ENCODE measurements around the gene HOXA3. TPM values are rescaled to one million over a fixed set of nuclear protein-coding genes. Genes with fewer than 3 reads are reported as not detected.

The HOXA3 gene
- total and polyA plus RNA-seq, 9 donors = 0.36 to 50.9 (median 2.3) TPM

- Histone ChIP-seq H3K27me3 (peaks cover 6% of the 10 kb centered on the region), H3K27ac (no peak overlapping the region), H3K4me3 (no peak overlapping the region), H3K36me3 (no peaks in the 10 kb centered on the region), H3K9me3 (no peaks in the 10 kb centered on the region), H3K4me1 (ENCODE audit: insufficient read depth) (peaks cover 4% of the 10 kb centered on the region)
- TF ChIP-seq EP300 (IDR thresholded peaks at IDR 0.05) = no peak
- no peak for TF ChIP-seq CTCF (IDR thresholded peaks at IDR 0.05)
- no peak for TF ChIP-seq POLR2A (IDR thresholded peaks at IDR 0.05)
- DNase-seq = peak in 2 of 5 donors; percentile 9 to 19
- intact Hi-C loops (cut with DNase I) = loop anchor here (5.0 to 10.0 kb wide), 6 partner anchors 785 to 1275 kb away; partner anchors contain the start of genes CBX3 (in 1 of the 4) and HNRNPA2B1 (in 1 of the 4)
- 86 to 90% (median 88%) methylated on average over 27 of the region's 27 CpGs for WGBS, 3 donors
These were observed 7.1 kb upstream of the HOXA3 start for GRCh38 chr7:27159266-27160144.

GRCh38 chr7:27158436-27159265 lies 6.3 kb upstream of the HOXA3 start:
- Histone ChIP-seq H3K4me1 (ENCODE audit: insufficient read depth) (peaks cover 4% of the 10 kb centered on the region), H3K9me3 (no peaks in the 10 kb centered on the region), H3K27me3 (peaks cover 3% of the 10 kb centered on the region), H3K27ac (no peak overlapping the region), H3K36me3 (no peaks in the 10 kb centered on the region), H3K4me3 (no peak overlapping the region)
- TF ChIP-seq EP300 (IDR thresholded peaks at IDR 0.05) = no peak
- no peak for TF ChIP-seq POLR2A (IDR thresholded peaks at IDR 0.05)
- no peak for TF ChIP-seq CTCF (IDR thresholded peaks at IDR 0.05)
- DNase-seq = peak in 2 of 5 donors; percentile 17 to 25
- WGBS, 3 donors = 49 to 63% (median 51%) methylated on average over 35 of the region's 35 CpGs
- intact Hi-C loops (cut with DNase I) = loop anchor here in 2 of 4 donors (5.0 to 10.0 kb wide), 3 partner anchors 791 to 1264 kb away; partner anchors contain the start of genes CBX3 (in 1 of the 2) and HNRNPA2B1 (in 1 of the 2)

- TF ChIP-seq EP300 (IDR thresholded peaks at IDR 0.05) = no peak
- DNase-seq = peak in 2 of 5 donors; percentile 19 to 23
- H3K27me3 ChIP-seq = peaks cover 3% of the 10 kb centered on the region
- H3K4me1 ChIP-seq (ENCODE audit: insufficient read depth) = peaks cover 4% of the 10 kb centered on the region
- H3K27ac ChIP-seq = no peak overlapping the region
- H3K36me3 ChIP-seq = no peaks in the 10 kb centered on the region
- no peak overlapping the region for H3K4me3 ChIP-seq
- H3K9me3 ChIP-seq = no peaks in the 10 kb centered on the region
- intact Hi-C loops (cut with DNase I) = loop anchor here in 2 of 4 donors (5.0 to 10.0 kb wide), 3 partner anchors 791 to 1263 kb away; partner anchors contain the start of genes CBX3 (in 1 of the 2) and HNRNPA2B1 (in 1 of the 2)
- 37 to 54% (median 39%) methylated on average over 30 of the region's 30 CpGs for WGBS, 3 donors
These were observed 5.5 kb upstream of the HOXA3 start for GRCh38 chr7:27157702-27158431.

DNA sequence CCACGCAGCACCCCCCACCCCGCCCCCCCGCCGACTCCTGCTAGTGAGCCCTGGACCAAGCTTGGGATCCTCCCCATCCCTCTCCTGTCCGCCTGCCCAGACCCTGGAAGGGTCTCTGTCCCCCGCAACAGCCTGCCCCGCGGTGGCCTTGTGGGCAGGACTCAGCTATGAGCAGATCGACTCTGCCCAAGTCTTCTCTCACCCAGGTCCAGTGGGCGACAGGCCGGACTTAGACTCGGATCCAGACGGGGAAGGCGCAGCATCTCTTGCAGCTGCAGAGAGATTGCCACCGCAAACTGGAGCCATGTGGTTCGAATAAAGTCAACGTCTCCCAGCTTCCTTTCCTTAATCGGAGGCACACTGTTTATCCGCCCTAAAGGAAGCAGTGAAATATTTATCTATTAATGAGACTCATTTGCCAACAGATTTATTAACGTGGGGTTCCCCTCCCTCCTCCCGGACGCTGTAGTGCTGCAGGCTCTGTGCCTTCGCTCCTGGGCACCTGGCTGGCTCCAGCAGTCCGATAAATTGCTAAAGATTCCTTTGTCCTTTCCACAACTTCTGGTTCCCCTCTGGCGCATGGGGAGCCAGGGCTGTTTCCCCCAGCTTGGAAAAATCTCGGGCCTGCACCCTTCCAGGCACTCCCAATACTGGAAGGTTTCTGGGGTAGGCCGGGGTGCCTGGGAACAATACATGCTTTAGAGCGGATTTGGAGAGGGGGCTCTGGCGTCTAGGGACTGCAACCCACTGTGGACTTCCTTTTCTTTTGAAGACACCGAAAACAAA lies 4.7 kb upstream of the HOXA3 start:
- peak in 3 of 5 donors; percentile 6 to 31 (median 28) for DNase-seq
- Histone ChIP-seq H3K27ac (no peak overlapping the region), H3K4me3 (peak overlapping the region; percentile 61), H3K4me1 (ENCODE audit: insufficient read depth) (peaks cover 4% of the 10 kb centered on the region), H3K9me3 (no peaks in the 10 kb centered on the region), H3K27me3 (peaks cover 3% of the 10 kb centered on the region), H3K36me3 (no peaks in the 10 kb centered on the region)
- TF ChIP-seq CTCF (IDR thresholded peaks at IDR 0.05) = no peak
- no peak for TF ChIP-seq EP300 (IDR thresholded peaks at IDR 0.05)
- TF ChIP-seq POLR2A (IDR thresholded peaks at IDR 0.05) = no peak
- 16 to 24% (median 22%) methylated on average over 25 to 30 of the region's 30 CpGs for WGBS, 3 donors
- intact Hi-C loops (cut with DNase I) = loop anchor here in 2 of 4 donors (5.0 to 10.0 kb wide), 3 partner anchors 790 to 1262 kb away; partner anchors contain the start of genes CBX3 (in 1 of the 2) and HNRNPA2B1 (in 1 of the 2)

All from ovary (tissue), 9 donors.